GM23338 (cell line): ENCODE data around the gene TNNI2. TPM values are rescaled to one million over a fixed set of nuclear protein-coding genes. Genes with fewer than 3 reads are reported as not detected.

Source experiments
- ATAC-seq: fragments of 200-7000 bp; cut with Tn5 transposase; 3 replicates; pipeline ENCODE4 v1.9.1; 2020
- DNase-seq: peaks from one replicate; pipeline ENCODE4 v3.0.0-alpha.2; 2015; ENCODE audit warnings: low spot score
- H2AFZ ChIP-seq: fragments of 200-600 bp; sonication (generic); 2 replicates; pipeline ENCODE4 v1.8.0; 2016; ENCODE audit warnings: antibody characterized with exemption, mild to moderate bottlenecking, moderate library complexity
- H3F3A ChIP-seq: fragments of 200-600 bp; sonication (generic); replicated peaks from 2 replicates; pipeline ENCODE4 v1.8.0; 2017; ENCODE audit warnings: antibody characterized with exemption, mixed run types, low read depth
- H3K27ac ChIP-seq: fragments of 200-600 bp; sonication (generic); 2 replicates; pipeline ENCODE4 v1.6.1; 2016; ENCODE audit warnings: low read depth
- H3K27me3 ChIP-seq: fragments of 200-600 bp; sonication (generic); 2 replicates; pipeline ENCODE4 v1.8.0; 2016; ENCODE audit warnings: mild to moderate bottlenecking, mixed run types, moderate library complexity; ENCODE audit not compliant: insufficient read depth
- H3K36me3 ChIP-seq: fragments of 200-600 bp; sonication (generic); 2 replicates; pipeline ENCODE4 v1.8.0; 2016; ENCODE audit warnings: mild to moderate bottlenecking; ENCODE audit not compliant: insufficient read depth
- H3K4me1 ChIP-seq: fragments of 200-600 bp; sonication (generic); 2 replicates; pipeline ENCODE4 v1.8.0; 2016; ENCODE audit warnings: mild to moderate bottlenecking, moderate library complexity; ENCODE audit not compliant: insufficient read depth
- H3K4me2 ChIP-seq: fragments of 200-600 bp; sonication (generic); 2 replicates; pipeline ENCODE4 v1.7.1; 2017; ENCODE audit warnings: mixed run types
- H3K4me3 ChIP-seq: fragments of 200-600 bp; sonication (generic); 2 replicates; pipeline ENCODE4 v1.6.1; 2016; ENCODE audit warnings: mixed run types
- H3K79me2 ChIP-seq: fragments of 200-600 bp; sonication (generic); replicated peaks from 2 replicates; pipeline ENCODE4 v1.8.0; 2017; ENCODE audit warnings: mild to moderate bottlenecking; ENCODE audit not compliant: insufficient read depth
- H3K9me2 ChIP-seq: fragments of 200-600 bp; sonication (generic); 2 replicates; pipeline ENCODE4 v1.8.0; 2017; ENCODE audit not compliant: insufficient read depth
- H4K20me1 ChIP-seq: fragments of 200-600 bp; sonication (generic); replicated peaks from 2 replicates; pipeline ENCODE4 v1.8.0; 2017; ENCODE audit warnings: mild to moderate bottlenecking; ENCODE audit not compliant: insufficient read depth
- H3K27ac Mint-ChIP-seq: 2 replicates; pipeline ENCODE4 v1.8.0; 2020; ENCODE audit warnings: inconsistent platforms, mild to moderate bottlenecking, moderate library complexity, mixed read lengths
- H3K27me3 Mint-ChIP-seq: 3 replicates; pipeline ENCODE4 v1.8.0; 2022; ENCODE audit warnings: low read depth, mild to moderate bottlenecking, moderate library complexity, mixed read lengths, inconsistent platforms; ENCODE audit not compliant: insufficient read depth, poor library complexity
- H3K36me3 Mint-ChIP-seq: 3 replicates; pipeline ENCODE4 v1.8.0; 2021; ENCODE audit warnings: low read depth, mild to moderate bottlenecking, inconsistent platforms, moderate library complexity, mixed read lengths
- H3K4me1 Mint-ChIP-seq: 3 replicates; pipeline ENCODE4 v1.8.0; 2020; ENCODE audit warnings: mild to moderate bottlenecking, inconsistent platforms, mixed read lengths
- H3K4me3 Mint-ChIP-seq: 3 replicates; pipeline ENCODE4 v1.8.0; 2021; ENCODE audit warnings: moderate library complexity, mild to moderate bottlenecking, inconsistent platforms, mixed read lengths
- H3K9me3 Mint-ChIP-seq: 3 replicates; pipeline ENCODE4 v1.8.0; 2020; ENCODE audit warnings: moderate library complexity, mild to moderate bottlenecking, inconsistent platforms, mixed read lengths
- ETS1 ChIP-seq: IDR thresholded peaks from 2 replicates; pipeline ENCODE4 v1.6.1; 2016; ENCODE audit warnings: antibody characterized with exemption
- EZH2 ChIP-seq: fragments of 200-600 bp; sonication (generic); IDR thresholded peaks from one replicate; pipeline ENCODE4 v1.8.0; 2017; ENCODE audit warnings: antibody characterized with exemption, mild to moderate bottlenecking, low read depth; ENCODE audit not compliant: unreplicated experiment
- EZH2phosphoT487 ChIP-seq: fragments of 200-600 bp; sonication (generic); IDR thresholded peaks from one replicate; pipeline ENCODE4 v1.8.1; 2018; ENCODE audit warnings: antibody characterized with exemption; ENCODE audit not compliant: unreplicated experiment
- JUNB ChIP-seq: IDR thresholded peaks from one replicate; pipeline ENCODE4 v1.6.1; 2016; ENCODE audit warnings: antibody characterized with exemption; ENCODE audit not compliant: unreplicated experiment
- NANOG ChIP-seq: IDR thresholded peaks from 2 replicates; pipeline ENCODE4 v1.6.1; 2016; ENCODE audit warnings: antibody characterized with exemption, borderline replicate concordance
- POLR2AphosphoS5 ChIP-seq: IDR thresholded peaks from 2 replicates; pipeline ENCODE4 v1.6.1; 2016; ENCODE audit warnings: antibody characterized with exemption, low read depth
- STAT1 ChIP-seq: IDR thresholded peaks from one replicate; pipeline ENCODE4 v1.6.1; 2016; ENCODE audit warnings: antibody characterized with exemption; ENCODE audit not compliant: unreplicated experiment
- ZNF114 ChIP-seq: fragments of 250-450 bp; sonication (Bioruptor Pico); IDR thresholded peaks from 2 replicates; pipeline ENCODE4 v1.5.0; 2020; ENCODE audit warnings: mild to moderate bottlenecking, moderate library complexity
- ZNF331 ChIP-seq: fragments of 250-450 bp; sonication (Bioruptor Pico); IDR thresholded peaks from 2 replicates; pipeline ENCODE4 v1.5.0; 2020; ENCODE audit warnings: low read depth, mild to moderate bottlenecking, moderate library complexity
- polyA plus RNA-seq: library from polyadenylated mRNA; unstranded; fragments of >200 nt; fragmentation: Nextera tagmentation; extraction: Ambion mirVana; gene quantifications from 2 replicates; pipeline ENCODE4 v1.2.1, GENCODE V29; 2016
- total RNA-seq: library from RNA; depleted of rRNA; stranded (reverse); fragments of >200 nt; shearing (Covaris generic); gene quantifications from 2 replicates; pipeline ENCODE4 v1.2.3, GENCODE V29; 2014
- TF ChIP-seq, protein P1 (sequence below): fragments of 250-450 bp; sonication (Bioruptor Pico); IDR thresholded peaks from 2 replicates; pipeline ENCODE4 v1.5.0; 2020; ENCODE audit warnings: mild to moderate bottlenecking, moderate library complexity
- TF ChIP-seq, protein P2 (sequence below): IDR thresholded peaks from one replicate; pipeline ENCODE4 v1.6.1; 2018; ENCODE audit warnings: antibody characterized with exemption; ENCODE audit not compliant: unreplicated experiment

TNNI2 gene
- total and polyA plus RNA-seq, 2 experiments from 2014 or later, result not detected

DNA sequence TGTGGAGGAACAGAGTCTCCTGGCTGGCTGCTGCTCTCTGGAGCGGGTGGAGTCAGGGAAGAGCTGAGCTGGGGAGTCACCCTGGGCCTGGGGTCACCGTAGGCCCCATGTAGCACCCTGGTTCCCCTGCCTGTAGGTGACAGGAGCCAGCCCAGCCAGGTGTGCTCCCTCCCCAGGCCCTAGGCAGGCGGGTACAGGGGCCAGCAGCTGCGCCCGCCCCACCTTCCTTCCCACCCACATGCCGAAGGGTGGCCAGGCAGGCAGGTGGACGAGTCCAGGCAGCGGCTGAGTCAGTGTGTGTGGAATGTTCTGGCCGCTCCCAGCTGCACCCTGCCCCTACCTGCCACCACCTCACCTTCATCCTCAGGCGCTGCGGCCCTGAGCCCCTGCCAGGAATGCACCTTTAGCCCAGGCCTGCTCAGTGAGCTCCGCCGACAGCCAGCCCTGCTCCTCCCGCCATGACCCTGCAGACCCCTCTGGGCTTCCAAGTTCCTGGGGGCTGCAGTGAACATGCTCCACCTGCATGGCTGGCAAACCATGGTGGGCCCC lies 4.6 kb upstream of the TNNI2 start (continued):
- TF ChIP-seq, protein P1, sequence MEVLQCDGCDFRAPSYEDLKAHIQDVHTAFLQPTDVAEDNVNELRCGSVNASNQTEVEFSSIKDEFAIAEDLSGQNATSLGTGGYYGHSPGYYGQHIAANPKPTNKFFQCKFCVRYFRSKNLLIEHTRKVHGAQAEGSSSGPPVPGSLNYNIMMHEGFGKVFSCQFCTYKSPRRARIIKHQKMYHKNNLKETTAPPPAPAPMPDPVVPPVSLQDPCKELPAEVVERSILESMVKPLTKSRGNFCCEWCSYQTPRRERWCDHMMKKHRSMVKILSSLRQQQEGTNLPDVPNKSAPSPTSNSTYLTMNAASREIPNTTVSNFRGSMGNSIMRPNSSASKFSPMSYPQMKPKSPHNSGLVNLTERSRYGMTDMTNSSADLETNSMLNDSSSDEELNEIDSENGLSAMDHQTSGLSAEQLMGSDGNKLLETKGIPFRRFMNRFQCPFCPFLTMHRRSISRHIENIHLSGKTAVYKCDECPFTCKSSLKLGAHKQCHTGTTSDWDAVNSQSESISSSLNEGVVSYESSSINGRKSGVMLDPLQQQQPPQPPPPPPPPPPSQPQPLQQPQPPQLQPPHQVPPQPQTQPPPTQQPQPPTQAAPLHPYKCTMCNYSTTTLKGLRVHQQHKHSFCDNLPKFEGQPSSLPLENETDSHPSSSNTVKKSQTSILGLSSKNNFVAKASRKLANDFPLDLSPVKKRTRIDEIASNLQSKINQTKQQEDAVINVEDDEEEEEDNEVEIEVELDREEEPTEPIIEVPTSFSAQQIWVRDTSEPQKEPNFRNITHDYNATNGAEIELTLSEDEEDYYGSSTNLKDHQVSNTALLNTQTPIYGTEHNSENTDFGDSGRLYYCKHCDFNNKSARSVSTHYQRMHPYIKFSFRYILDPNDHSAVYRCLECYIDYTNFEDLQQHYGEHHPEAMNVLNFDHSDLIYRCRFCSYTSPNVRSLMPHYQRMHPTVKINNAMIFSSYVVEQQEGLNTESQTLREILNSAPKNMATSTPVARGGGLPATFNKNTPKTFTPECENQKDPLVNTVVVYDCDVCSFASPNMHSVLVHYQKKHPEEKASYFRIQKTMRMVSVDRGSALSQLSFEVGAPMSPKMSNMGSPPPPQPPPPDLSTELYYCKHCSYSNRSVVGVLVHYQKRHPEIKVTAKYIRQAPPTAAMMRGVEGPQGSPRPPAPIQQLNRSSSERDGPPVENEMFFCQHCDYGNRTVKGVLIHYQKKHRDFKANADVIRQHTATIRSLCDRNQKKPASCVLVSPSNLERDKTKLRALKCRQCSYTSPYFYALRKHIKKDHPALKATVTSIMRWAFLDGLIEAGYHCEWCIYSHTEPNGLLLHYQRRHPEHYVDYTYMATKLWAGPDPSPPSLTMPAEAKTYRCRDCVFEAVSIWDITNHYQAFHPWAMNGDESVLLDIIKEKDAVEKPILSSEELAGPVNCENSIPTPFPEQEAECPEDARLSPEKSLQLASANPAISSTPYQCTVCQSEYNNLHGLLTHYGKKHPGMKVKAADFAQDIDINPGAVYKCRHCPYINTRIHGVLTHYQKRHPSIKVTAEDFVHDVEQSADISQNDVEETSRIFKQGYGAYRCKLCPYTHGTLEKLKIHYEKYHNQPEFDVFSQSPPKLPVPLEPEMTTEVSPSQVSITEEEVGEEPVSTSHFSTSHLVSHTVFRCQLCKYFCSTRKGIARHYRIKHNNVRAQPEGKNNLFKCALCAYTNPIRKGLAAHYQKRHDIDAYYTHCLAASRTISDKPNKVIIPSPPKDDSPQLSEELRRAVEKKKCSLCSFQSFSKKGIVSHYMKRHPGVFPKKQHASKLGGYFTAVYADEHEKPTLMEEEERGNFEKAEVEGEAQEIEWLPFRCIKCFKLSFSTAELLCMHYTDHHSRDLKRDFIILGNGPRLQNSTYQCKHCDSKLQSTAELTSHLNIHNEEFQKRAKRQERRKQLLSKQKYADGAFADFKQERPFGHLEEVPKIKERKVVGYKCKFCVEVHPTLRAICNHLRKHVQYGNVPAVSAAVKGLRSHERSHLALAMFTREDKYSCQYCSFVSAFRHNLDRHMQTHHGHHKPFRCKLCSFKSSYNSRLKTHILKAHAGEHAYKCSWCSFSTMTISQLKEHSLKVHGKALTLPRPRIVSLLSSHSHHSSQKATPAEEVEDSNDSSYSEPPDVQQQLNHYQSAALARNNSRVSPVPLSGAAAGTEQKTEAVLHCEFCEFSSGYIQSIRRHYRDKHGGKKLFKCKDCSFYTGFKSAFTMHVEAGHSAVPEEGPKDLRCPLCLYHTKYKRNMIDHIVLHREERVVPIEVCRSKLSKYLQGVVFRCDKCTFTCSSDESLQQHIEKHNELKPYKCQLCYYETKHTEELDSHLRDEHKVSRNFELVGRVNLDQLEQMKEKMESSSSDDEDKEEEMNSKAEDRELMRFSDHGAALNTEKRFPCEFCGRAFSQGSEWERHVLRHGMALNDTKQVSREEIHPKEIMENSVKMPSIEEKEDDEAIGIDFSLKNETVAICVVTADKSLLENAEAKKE (CRISPR knock-in tag), result no peak
- TF ChIP-seq ZNF331 (no peak), ETS1 (no peak)

DNA sequence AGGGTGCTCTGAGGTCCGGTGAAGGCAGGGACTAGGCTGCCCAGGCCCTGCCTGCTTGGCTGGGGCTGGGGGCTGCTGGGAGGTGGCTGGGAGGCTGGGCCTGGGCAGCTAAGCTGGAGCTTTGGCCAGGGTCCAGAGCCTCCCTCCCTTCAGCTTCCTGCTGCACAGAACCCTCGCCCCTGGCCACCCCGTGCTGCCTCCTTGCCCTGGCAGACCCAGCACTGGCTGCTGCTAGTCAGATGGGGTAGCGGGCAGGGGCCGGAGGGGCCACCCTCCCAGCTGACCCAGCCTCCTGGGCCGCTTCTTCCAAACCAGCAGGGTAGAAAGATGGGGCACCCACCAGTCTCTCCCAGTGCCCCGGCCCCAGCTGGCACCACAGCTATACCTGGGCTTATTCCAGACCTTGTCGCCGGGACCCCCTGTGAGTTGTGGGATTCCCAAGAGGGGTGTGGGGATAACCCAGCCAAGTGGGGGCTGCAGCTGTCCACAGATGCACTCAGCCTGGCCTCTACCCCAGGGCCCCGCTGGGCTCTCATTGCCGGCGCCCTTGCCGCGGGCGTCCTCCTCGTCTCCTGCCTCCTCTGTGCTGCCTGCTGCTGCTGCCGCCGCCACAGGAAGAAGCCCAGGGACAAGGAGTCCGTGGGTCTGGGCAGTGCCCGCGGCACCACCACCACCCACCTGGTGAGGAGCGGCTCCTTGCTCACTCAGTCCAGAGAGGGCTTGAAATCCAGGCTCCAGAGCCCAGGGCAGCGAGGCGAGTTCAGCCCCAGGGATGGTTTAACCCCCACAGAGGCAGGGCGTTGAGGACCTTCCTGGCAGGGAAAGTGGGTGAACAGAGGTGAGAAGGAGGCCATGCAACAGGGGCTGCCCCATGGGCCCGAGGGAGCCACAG lies 3.8 kb upstream of the TNNI2 start, which contains the start of gene SYT8:
TSS of gene SYT8 (plus strand) at position 212 of the 892 bp plus-strand sequence. CDS start at position 328, 116 bp downstream.
- no peaks in the 10 kb centered on the region for H3K9me3 Mint-ChIP-seq
- H3F3A ChIP-seq, result no peaks in the 10 kb centered on the region
- no peaks in the 10 kb centered on the region; the same call in 1 of the 2 replicates for H3K4me1 ChIP-seq
- ATAC-seq (no peak), DNase-seq (no peak)
- H3K27ac ChIP-seq, result no peak within 1 kb of the TSS
- H3K4me3 ChIP-seq, result no peak within 1 kb of the TSS
- H3K4me3 Mint-ChIP-seq, result no peak within 1 kb of the TSS
- H4K20me1 ChIP-seq, result no peaks in the 10 kb centered on the region
- H3K27ac Mint-ChIP-seq, result no peak within 1 kb of the TSS
- peaks cover 11% of the 10 kb centered on the region for H3K27me3 Mint-ChIP-seq
- no peaks in the 10 kb centered on the region for H3K9me2 ChIP-seq
- no peaks in the 10 kb centered on the region for H3K36me3 ChIP-seq
- peaks cover 5% of the 10 kb centered on the region; the same call in 1 of the 3 replicates for H3K4me1 Mint-ChIP-seq
- no peak within 1 kb of the TSS for H3K4me2 ChIP-seq
- no peaks in the 10 kb centered on the region for H3K27me3 ChIP-seq
- H3K36me3 Mint-ChIP-seq, result no peaks in the 10 kb centered on the region
- H2AFZ ChIP-seq, result no peak within 1 kb of the TSS
- no peaks in the 10 kb centered on the region for H3K79me2 ChIP-seq
- TF ChIP-seq ZNF114 (no peak), NANOG (no peak), STAT1 (no peak), ETS1 (no peak), JUNB (no peak), EZH2 (no peak), POLR2AphosphoS5 (no peak), EZH2phosphoT487 (no peak)
- TF ChIP-seq, protein P2, sequence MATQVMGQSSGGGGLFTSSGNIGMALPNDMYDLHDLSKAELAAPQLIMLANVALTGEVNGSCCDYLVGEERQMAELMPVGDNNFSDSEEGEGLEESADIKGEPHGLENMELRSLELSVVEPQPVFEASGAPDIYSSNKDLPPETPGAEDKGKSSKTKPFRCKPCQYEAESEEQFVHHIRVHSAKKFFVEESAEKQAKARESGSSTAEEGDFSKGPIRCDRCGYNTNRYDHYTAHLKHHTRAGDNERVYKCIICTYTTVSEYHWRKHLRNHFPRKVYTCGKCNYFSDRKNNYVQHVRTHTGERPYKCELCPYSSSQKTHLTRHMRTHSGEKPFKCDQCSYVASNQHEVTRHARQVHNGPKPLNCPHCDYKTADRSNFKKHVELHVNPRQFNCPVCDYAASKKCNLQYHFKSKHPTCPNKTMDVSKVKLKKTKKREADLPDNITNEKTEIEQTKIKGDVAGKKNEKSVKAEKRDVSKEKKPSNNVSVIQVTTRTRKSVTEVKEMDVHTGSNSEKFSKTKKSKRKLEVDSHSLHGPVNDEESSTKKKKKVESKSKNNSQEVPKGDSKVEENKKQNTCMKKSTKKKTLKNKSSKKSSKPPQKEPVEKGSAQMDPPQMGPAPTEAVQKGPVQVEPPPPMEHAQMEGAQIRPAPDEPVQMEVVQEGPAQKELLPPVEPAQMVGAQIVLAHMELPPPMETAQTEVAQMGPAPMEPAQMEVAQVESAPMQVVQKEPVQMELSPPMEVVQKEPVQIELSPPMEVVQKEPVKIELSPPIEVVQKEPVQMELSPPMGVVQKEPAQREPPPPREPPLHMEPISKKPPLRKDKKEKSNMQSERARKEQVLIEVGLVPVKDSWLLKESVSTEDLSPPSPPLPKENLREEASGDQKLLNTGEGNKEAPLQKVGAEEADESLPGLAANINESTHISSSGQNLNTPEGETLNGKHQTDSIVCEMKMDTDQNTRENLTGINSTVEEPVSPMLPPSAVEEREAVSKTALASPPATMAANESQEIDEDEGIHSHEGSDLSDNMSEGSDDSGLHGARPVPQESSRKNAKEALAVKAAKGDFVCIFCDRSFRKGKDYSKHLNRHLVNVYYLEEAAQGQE, result no peak
